VCaP (cell line): ENCODE measurements around the gene NEU4.

ENCODE experiments used
- H3K27ac ChIP-seq: fragments of 450-650 bp; 2 replicates; pipeline ENCODE4 v1.5.1; 2017
- TF ChIP-seq, protein P1 (sequence below): fragments of 450-650 bp; conservative IDR thresholded peaks from 2 replicates; pipeline ENCODE4 v1.5.1; 2017; ENCODE audit warnings: mild to moderate bottlenecking, moderate library complexity

The NEU4 gene

DNA sequence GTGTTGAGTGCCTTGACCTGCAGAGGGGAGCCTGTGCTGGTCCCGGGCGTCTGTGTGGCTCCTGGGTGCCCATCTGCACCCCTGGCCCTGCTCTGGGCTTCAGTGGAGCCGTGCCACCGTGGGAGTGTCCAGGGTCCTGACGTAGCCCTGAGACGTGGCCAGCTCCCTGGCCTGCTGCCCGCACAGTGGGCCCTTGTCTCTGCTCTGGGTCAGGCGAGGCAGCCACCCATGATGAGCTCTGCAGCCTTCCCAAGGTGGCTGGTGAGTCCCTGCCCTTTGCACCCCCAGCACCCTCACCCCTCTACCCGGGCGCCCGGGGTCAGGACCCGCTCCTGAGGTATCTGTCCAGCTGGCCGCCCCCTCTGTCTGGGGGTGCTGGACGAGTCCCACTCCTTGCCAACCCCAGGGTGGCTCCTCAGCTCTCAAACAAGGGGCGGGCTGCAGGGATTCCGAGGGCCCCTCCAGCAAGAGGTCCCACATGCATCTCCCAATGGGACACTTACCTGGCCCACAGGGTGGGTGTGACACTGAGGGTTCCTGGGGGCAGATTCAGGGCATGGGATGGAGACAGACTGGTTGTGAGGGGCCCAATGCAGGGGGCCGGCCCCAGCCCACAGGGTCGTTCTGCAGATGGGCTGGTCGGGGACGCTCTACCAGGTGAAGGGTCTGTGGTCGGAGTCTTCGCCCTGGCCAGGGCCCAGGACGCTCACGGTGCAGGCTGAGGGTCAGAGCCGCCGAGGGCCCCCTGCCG lies 2.4 kb downstream of the NEU4 start:
- TF ChIP-seq, protein P1, sequence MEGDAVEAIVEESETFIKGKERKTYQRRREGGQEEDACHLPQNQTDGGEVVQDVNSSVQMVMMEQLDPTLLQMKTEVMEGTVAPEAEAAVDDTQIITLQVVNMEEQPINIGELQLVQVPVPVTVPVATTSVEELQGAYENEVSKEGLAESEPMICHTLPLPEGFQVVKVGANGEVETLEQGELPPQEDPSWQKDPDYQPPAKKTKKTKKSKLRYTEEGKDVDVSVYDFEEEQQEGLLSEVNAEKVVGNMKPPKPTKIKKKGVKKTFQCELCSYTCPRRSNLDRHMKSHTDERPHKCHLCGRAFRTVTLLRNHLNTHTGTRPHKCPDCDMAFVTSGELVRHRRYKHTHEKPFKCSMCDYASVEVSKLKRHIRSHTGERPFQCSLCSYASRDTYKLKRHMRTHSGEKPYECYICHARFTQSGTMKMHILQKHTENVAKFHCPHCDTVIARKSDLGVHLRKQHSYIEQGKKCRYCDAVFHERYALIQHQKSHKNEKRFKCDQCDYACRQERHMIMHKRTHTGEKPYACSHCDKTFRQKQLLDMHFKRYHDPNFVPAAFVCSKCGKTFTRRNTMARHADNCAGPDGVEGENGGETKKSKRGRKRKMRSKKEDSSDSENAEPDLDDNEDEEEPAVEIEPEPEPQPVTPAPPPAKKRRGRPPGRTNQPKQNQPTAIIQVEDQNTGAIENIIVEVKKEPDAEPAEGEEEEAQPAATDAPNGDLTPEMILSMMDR: no peak
- H3K27ac ChIP-seq: no peak overlapping the region

DNA sequence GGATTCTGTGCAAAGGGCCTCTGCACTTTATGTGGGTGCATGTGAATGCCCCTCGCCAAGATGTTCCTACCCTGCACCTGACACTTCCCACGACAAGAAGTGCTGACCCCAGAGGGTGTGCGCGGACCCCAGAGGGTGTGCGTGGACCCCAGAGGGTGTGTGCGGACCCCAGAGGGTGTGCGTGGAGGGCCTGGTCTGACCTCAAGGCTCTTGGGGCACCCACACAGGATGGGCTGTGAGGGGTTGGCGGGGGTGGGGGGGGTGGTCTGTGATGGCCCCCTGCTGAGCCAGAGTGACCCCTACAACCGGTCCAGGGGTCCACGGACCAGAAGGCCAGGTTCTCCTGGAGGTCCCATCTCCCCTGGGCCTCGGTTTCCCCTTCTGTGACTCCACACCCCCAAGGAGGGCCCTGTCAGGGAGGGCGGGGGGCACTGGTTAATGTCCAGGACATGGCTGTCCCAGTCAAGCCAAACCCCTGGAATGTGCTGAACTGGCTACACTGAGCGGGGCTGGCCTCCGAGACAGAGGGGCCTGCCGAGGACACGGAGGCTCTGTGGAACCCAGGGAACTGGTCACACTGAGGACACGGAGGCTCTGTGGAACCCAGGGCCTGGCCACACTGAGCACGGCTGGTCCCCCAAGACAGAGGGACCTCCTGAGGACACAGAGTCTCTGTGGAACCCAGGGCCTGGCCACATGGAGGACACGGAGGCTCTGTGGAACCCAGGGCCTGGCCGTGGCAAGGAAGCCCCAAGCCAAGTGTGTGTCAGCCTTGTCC lies 3.1 kb downstream of the NEU4 start:
- no peak overlapping the region for H3K27ac ChIP-seq
- TF ChIP-seq, protein P1: no peak

DNA sequence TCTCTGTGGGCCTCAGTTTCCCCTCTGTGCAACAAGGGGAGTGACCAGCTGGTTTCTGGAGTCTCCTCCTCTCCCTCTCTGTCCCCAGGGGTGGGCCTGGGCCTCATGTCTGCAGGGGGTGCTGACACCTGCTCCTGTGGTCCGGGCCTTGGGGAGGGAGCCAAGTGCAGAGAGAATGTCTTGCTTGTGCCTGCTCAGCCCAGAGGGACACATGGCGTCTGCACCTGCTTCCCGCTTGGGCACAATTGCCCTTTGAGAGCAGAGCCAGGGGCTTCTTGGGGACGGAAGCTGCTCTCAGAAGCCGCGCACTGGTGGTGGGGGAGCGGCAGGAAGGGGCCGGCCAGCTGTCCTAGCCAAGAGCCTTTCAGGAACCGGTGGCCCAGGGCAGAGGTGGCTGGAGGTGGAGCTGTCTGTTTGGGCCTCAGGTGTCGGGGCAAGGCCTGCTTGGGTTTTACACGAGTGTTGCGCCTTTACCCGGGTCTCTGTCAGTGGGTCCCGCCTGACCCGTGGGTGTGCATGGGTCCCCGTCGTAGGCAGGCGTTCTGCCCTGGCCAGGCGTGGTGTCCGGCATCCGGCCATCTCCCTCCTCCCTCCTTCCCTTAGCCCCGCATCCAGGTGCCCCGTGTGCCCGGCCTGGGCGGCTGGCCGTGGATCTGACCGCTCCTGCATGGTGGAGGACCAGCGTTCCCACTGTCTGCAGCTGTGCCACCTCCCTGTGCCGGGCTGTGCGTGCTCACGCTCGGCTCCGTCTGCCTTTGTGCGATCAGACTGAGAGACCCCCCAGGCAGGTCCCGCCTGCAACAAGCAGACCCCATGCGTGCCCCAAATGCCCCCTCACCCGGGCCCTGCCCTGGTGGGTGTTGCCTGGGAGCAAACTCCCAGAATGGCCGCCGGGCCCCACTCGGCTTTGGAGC lies 4.0 kb downstream of the NEU4 start:
- H3K27ac ChIP-seq: no peak overlapping the region
- TF ChIP-seq, protein P1: no peak

DNA sequence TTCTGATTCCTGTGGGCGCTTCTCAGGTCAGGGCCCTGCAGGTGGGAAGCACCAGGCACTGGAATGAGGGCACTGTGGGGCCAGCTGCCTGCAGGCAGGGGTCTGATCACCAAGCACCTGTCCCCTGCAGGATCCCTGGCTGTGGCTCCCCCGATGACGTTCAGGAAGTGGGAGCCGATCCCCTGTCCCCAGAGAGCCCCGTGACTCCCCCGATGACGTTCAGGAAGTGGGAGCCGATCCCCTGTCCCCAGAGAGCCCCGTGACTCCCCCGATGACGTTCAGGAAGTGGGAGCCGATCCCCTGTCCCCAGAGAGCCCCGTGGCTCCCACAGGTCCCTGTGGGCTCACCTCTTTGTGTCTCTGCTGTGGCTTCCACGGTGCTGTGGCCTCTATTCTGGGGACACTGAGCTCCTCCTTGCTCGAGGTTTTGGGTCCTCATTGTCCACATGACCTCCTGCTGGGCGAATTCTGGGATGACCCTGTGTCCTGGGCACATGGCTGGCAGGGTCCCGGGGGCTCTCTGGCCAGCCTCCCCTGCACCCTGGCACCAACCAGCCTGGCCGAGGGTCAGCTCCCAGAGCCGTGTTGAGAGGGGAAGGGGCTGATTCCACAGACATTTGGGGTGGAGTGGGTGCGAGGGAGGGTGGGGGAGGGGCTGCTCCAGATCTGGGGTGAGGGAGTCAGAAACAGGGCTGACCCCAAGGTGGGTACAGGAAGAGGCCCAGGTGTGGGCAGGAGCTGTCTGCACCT lies 4.8 kb downstream of the NEU4 start:
- H3K27ac ChIP-seq: no peak overlapping the region
- TF ChIP-seq, protein P1: no peak

DNA sequence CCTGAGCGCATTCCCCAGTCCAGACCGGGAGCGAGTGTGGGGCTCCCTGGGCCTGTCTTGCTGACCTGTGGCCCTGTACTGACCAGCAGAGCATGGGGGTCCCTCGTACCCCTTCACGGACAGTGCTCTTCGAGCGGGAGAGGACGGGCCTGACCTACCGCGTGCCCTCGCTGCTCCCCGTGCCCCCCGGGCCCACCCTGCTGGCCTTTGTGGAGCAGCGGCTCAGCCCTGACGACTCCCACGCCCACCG lies 5.3 kb downstream of the NEU4 start:
- TF ChIP-seq, protein P1: no peak

DNA sequence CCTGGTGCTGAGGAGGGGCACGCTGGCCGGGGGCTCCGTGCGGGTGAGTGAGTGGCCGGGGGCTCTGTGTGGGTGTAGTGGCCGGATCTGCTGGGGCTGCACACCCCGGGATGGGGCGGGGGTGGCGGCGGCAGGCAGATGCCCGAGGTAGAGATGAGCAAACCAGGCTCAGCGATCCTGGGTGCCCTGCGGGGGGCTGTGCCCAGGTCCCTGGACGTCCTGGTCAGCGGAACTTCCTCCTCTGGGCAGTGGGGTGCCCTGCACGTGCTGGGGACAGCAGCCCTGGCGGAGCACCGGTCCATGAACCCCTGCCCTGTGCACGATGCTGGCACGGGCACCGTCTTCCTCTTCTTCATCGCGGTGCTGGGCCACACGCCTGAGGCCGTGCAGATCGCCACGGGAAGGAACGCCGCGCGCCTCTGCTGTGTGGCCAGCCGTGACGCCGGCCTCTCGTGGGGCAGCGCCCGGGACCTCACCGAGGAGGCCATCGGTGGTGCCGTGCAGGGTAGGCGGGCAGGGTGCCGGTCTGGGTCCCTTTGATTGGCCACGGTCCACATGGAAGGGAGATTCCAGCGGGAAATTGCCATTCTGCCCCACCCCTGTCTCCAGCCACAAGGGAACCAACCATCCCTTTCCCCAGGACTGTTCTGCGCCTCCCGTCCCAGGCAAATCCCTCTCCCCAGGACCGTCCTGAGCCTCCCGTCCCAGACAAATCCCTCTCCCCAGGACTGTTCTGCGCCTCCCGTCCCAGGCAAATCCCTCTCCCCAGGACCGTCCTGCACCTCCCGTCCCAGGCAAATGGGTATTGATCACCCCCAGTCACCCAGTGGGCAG lies 5.9 kb downstream of the NEU4 start:
- TF ChIP-seq, protein P1: no peak
- H3K27ac ChIP-seq: no peak overlapping the region

More for the DNA sequence above, 5.3 kb downstream of the NEU4 start:
- H3K27ac ChIP-seq: no peak overlapping the region
